ENCODE measurements around the gene MSRB2. TPM values are rescaled to one million over a fixed set of nuclear protein-coding genes. Genes with fewer than 3 reads are reported as not detected.

The MSRB2 gene
- total RNA-seq = 34.6 and 35.8 TPM in 2 replicates

DNA sequence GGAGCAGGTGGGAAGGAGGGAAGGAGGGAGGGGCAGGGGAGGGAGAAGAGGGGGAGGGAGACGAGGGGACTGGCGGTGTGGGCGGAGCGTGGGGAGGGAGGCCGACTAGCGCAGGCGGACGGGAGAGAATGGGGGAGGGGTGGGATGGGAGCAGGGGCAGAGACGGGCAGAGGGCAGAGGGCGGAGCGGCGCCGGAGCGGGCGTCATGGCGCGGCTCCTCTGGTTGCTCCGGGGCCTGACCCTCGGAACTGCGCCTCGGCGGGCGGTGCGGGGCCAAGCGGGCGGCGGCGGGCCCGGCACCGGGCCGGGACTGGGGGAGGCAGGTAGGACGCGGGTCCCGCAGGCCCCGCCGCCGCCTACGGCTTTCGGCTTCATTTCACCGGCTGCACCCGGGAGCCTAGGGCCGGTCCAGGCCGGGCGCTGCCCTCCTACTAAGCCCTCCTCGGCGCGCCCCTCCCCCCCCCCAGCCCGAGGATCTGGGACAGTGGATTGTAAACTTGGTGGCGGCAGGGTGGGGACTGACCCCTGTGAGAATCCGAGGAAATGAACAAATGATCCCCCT lies at the start of gene MSRB2:
Gene MSRB2, plus strand, starts transcription at position 176 of the 562 bp plus-strand sequence. Its CDS starts 30 bp downstream, at position 206.

Other genes starting within 250 kb of the MSRB2 start
- gene ARMC3, start 167.5 kb upstream of the MSRB2 start, total RNA-seq = not detected in 2 replicates
- not detected in 2 replicates for gene PTF1A, start 96.7 kb downstream of the MSRB2 start, total RNA-seq
- gene C10orf67, start 249.2 kb downstream of the MSRB2 start, total RNA-seq = 0.14 TPM in 1 of 2 replicates, not detected in the other

Data from smooth muscle cell of bladder (primary cell).